ENCODE data around the gene PRICKLE2. TPM values are rescaled to one million over a fixed set of nuclear protein-coding genes. Genes with fewer than 3 reads are reported as not detected.

PRICKLE2 gene
- total RNA-seq, 2 donors from 2014 or later, result 23.4 to 41.5 TPM

DNA sequence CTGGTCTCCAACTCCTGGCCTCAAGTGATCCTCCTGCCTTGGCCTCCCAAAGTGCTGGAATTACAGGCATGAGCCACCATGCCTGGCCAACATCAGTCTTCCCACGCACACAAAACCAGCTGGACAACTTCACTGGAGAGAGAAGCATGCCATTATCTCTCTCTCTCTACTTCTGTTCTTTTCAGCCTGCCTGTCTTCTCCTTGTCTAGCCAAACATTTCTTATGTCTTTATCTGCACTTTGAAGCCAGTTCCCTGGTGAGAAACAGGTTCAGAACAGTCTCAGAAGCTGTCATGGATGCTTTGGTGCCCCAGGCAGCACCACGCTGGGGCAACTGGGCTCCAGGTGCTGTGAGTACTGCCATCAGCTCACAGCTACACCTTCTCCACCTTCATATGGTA lies 79.8 kb downstream of the PRICKLE2 start:
- peaks cover 2% of the 10 kb centered on the region for H3K4me1 ChIP-seq
- H3K4me3 ChIP-seq, result no peak overlapping the region
- H3K9me3 ChIP-seq, result no peaks in the 10 kb centered on the region
- WGBS, 2 donors, result 83 to 91% methylated on average over 2 of the region's 2 CpGs
- intact Hi-C loops (cut with DNase I), result no loop called here
- H3K36me3 ChIP-seq (replicated peaks in 1 of 2; ENCODE audit: insufficient read depth in 1 of 2, low read depth in 2 of 2), result no peaks in the 10 kb centered on the region
- DNase-seq (no peak), ATAC-seq (no peak)
- TF ChIP-seq POLR2A (IDR thresholded peaks at IDR 0.05), result no peak
- TF ChIP-seq, protein P1, sequence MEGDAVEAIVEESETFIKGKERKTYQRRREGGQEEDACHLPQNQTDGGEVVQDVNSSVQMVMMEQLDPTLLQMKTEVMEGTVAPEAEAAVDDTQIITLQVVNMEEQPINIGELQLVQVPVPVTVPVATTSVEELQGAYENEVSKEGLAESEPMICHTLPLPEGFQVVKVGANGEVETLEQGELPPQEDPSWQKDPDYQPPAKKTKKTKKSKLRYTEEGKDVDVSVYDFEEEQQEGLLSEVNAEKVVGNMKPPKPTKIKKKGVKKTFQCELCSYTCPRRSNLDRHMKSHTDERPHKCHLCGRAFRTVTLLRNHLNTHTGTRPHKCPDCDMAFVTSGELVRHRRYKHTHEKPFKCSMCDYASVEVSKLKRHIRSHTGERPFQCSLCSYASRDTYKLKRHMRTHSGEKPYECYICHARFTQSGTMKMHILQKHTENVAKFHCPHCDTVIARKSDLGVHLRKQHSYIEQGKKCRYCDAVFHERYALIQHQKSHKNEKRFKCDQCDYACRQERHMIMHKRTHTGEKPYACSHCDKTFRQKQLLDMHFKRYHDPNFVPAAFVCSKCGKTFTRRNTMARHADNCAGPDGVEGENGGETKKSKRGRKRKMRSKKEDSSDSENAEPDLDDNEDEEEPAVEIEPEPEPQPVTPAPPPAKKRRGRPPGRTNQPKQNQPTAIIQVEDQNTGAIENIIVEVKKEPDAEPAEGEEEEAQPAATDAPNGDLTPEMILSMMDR (IDR thresholded peaks at IDR 0.05), result no peak
- no peaks in the 10 kb centered on the region for H3K27me3 ChIP-seq
- no peak overlapping the region for H3K27ac ChIP-seq

- H3K27ac ChIP-seq, result no peak overlapping the region
- no peak for ATAC-seq
- intact Hi-C loops (cut with DNase I), result no loop called here
- no peaks in the 10 kb centered on the region for H3K4me1 ChIP-seq
- TF ChIP-seq, protein P1 (IDR thresholded peaks at IDR 0.05), result no peak
- TF ChIP-seq POLR2A (IDR thresholded peaks at IDR 0.05), result no peak
- H3K4me3 ChIP-seq, result no peak overlapping the region
- no peaks in the 10 kb centered on the region for H3K9me3 ChIP-seq
- H3K27me3 ChIP-seq, result no peaks in the 10 kb centered on the region
- DNase-seq, result no peak
- WGBS, 2 donors, result 88 to 94% methylated on average over 9 of the region's 9 CpGs
- H3K36me3 ChIP-seq (replicated peaks in 1 of 2; ENCODE audit: insufficient read depth in 1 of 2, low read depth in 2 of 2), result no peaks in the 10 kb centered on the region
These were observed 80.9 kb downstream of the PRICKLE2 start for GRCh38 chr3:64144241-64144900.

GRCh38 chr3:64143409-64144130 lies 81.7 kb downstream of the PRICKLE2 start:
- no peaks in the 10 kb centered on the region for H3K4me1 ChIP-seq
- no peak overlapping the region for H3K4me3 ChIP-seq
- ATAC-seq (no peak), DNase-seq (peak in 2 of 4 donors; percentile 8 to 33)
- TF ChIP-seq, protein P1 (IDR thresholded peaks at IDR 0.05), result no peak
- no peak for TF ChIP-seq POLR2A (IDR thresholded peaks at IDR 0.05)
- H3K36me3 ChIP-seq (replicated peaks in 1 of 2; ENCODE audit: insufficient read depth in 1 of 2, low read depth in 2 of 2), result no peaks in the 10 kb centered on the region
- WGBS, 2 donors, result 75 to 79% methylated on average over 5 of the region's 5 CpGs
- no peaks in the 10 kb centered on the region for H3K27me3 ChIP-seq
- H3K27ac ChIP-seq, result no peak overlapping the region
- intact Hi-C loops (cut with DNase I), result no loop called here
- H3K9me3 ChIP-seq, result no peaks in the 10 kb centered on the region

DNA sequence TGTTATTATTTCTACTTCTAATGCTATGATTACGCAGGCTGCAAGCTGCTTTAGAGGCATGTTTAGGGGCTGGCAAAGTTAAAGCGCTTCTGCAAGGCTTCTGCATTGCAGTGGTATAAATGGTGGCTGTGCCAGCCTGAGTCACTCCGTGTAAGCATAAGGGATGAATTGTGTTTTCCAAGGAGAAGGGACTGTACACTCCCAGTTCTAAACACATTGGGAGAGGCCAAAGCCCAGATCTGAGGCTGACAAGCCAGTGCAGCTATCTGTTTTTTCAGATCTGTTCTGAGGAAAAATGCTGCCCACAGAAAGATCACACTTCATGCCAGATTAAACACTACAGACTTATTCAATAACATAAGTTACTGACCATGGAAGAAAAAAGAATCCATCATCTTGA lies 83.8 kb downstream of the PRICKLE2 start:
- intact Hi-C loops (cut with DNase I), result no loop called here
- Histone ChIP-seq H3K4me1 (no peaks in the 10 kb centered on the region), H3K36me3 (replicated peaks in 1 of 2; ENCODE audit: insufficient read depth in 1 of 2, low read depth in 2 of 2) (no peaks in the 10 kb centered on the region), H3K27me3 (no peaks in the 10 kb centered on the region), H3K9me3 (no peaks in the 10 kb centered on the region), H3K27ac (no peak overlapping the region), H3K4me3 (no peak overlapping the region)
- WGBS, 2 donors, result 69 to 87% methylated on average over 3 of the region's 3 CpGs
- TF ChIP-seq, protein P1 (IDR thresholded peaks at IDR 0.05), result no peak
- no peak for TF ChIP-seq POLR2A (IDR thresholded peaks at IDR 0.05)
- DNase-seq (no peak), ATAC-seq (no peak)

Measured in body of pancreas (tissue), 4 donors.